H1 (cell line): ENCODE measurements around the gene SH3GL2. TPM values are rescaled to one million over a fixed set of nuclear protein-coding genes. Genes with fewer than 3 reads are reported as not detected.

Experiments used
- CHD7 ChIP-seq: fragments of 300-600 bp; sonication (generic); IDR thresholded peaks from 2 replicates; pipeline ENCODE4 v1.7.1; 2012; ENCODE audit warnings: low read length, moderate library complexity, mild to moderate bottlenecking, inconsistent platforms; ENCODE audit not compliant: insufficient replicate concordance
- polyA plus RNA-seq, 7 experiments: library from polyadenylated mRNA; depleted of rRNA in 3 of 7; stranded (reverse) in 5 of 7; unstranded in 2 of 7; fragments of >200 nt in 5 of 7; fragments of 200-250 nt in 2 of 7; gene quantifications; 1 replicate in 5 of 7; 2 replicates in 1 of 7; 4 replicates in 1 of 7; pipeline versions ENCODE4 v1.2.1 to v1.2.3, GENCODE V29; 2011 to 2013; ENCODE audit warnings: missing spikeins in 2 of 7, mixed read lengths in 2 of 7
- total RNA-seq: library from RNA; stranded (reverse); fragmentation: NEBNext Ultra II Directional; extraction: Animal tissue kit (Norgen Biotek cat#: 25700); gene quantifications from 2 replicates; pipeline ENCODE4 v1.2.1, GENCODE V29; 2021

Gene SH3GL2
- total and polyA plus RNA-seq, 2 of the 8 experiments (the other 6 are each of a cell fraction or from before 2014, with no cell fraction given) = 4.7 to 5.3 TPM

- no peak for TF ChIP-seq CHD7
Observed at GRCh38 chr9:17635115-17635890, 56.4 kb downstream of the SH3GL2 start (continued).
